ENCODE data around the gene VAPA.

The VAPA gene

DNA sequence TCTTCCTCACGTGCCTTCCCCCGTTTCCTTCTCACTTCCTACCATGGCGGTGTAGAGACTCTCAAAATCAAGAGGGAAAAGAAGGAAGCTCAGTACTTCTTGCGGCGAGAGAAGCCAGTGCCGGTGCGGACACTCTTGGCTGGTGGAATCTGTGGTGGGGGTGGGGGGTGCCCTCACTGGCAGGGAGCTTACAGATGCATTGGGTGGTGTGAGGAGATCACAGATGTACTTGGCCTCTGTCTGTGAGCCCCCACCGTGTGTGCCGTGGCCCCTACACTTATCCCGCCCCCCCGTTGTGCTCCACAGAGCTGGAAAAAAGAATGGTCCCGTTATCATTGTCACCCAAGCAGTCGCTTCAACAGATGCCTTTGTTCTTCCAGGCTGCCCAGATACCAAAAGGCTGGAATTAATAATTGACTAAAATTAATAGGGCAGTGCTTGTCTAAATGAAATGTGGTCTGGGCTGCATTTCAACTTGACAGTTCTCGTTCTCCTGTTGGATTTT lies 79.8 kb downstream of the VAPA start:
- TF ChIP-seq, protein P1, sequence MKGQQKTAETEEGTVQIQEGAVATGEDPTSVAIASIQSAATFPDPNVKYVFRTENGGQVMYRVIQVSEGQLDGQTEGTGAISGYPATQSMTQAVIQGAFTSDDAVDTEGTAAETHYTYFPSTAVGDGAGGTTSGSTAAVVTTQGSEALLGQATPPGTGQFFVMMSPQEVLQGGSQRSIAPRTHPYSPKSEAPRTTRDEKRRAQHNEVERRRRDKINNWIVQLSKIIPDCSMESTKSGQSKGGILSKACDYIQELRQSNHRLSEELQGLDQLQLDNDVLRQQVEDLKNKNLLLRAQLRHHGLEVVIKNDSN (IDR thresholded peaks at IDR 0.05): no peak
- TF ChIP-seq ZBTB7A (IDR thresholded peaks at IDR 0.05; ENCODE audit: low read depth) (no peak), CEBPB (IDR thresholded peaks at IDR 0.05) (no peak), TCF12 (IDR thresholded peaks at IDR 0.05; ENCODE audit: low read depth) (no peak), YY1 (IDR thresholded peaks at IDR 0.05; ENCODE audit: low read depth) (no peak)

DNA sequence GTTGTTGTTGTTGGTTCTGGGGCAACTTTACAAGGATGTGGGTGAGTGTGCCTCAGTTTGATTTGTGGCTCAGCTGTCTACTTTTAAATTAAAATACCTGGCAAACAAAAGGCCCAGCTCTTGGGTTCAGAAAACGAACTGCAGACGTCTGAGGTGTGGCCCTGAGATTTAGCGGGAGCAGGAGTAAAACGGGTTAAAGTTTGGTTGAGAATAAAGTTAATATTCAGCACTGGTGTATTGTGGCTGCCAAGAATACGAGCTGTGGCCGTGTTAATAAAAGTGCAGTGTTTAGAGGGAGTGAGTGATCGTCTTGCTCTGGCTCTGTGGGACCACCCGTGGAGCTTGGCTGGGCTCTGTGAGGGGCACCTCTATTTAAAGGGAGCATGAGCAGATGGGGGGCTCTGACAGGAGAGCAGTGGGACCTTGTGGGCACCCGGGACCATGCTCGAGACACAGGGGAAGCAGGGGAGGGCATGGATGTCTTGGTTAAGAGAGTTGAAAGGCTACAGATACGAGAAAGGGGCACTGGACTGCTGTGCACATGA lies 80.3 kb downstream of the VAPA start:
- TF ChIP-seq TCF12 (IDR thresholded peaks at IDR 0.05; ENCODE audit: low read depth) (no peak), TAF1 (IDR thresholded peaks at IDR 0.05; ENCODE audit: low read depth) (no peak), TEAD4 (IDR thresholded peaks at IDR 0.05) (no peak), MAX (IDR thresholded peaks at IDR 0.05) (no peak), FOXM1 (IDR thresholded peaks at IDR 0.05; ENCODE audit: borderline replicate concordance, low read depth) (no peak), NFIC (IDR thresholded peaks at IDR 0.05) (no peak), CREB1 (IDR thresholded peaks at IDR 0.05; ENCODE audit: low read depth) (no peak), REST (IDR thresholded peaks at IDR 0.05; ENCODE audit: low read depth) (no peak), ZBTB7A (IDR thresholded peaks at IDR 0.05; ENCODE audit: low read depth) (no peak), EGR1 (IDR thresholded peaks at IDR 0.05) (no peak), EP300 (IDR thresholded peaks at IDR 0.05; ENCODE audit: borderline replicate concordance) (no peak), CEBPB (IDR thresholded peaks at IDR 0.05) (no peak), YY1 (IDR thresholded peaks at IDR 0.05; ENCODE audit: low read depth) (no peak), RAD21 (IDR thresholded peaks at IDR 0.05; ENCODE audit: low read depth) (no peak)
- TF ChIP-seq, protein P1 (IDR thresholded peaks at IDR 0.05): no peak

GRCh38 chr18:9994701-9995235 lies 81.0 kb downstream of the VAPA start:
- TF ChIP-seq TAF1 (IDR thresholded peaks at IDR 0.05; ENCODE audit: low read depth) (no peak), REST (IDR thresholded peaks at IDR 0.05; ENCODE audit: low read depth) (no peak), YY1 (IDR thresholded peaks at IDR 0.05; ENCODE audit: low read depth) (no peak), FOXM1 (IDR thresholded peaks at IDR 0.05; ENCODE audit: borderline replicate concordance, low read depth) (no peak), NFIC (IDR thresholded peaks at IDR 0.05) (no peak), CREB1 (IDR thresholded peaks at IDR 0.05; ENCODE audit: low read depth) (no peak), ZBTB7A (IDR thresholded peaks at IDR 0.05; ENCODE audit: low read depth) (no peak), MAX (IDR thresholded peaks at IDR 0.05) (no peak), EGR1 (IDR thresholded peaks at IDR 0.05) (no peak), EP300 (IDR thresholded peaks at IDR 0.05; ENCODE audit: borderline replicate concordance) (no peak)

DNA sequence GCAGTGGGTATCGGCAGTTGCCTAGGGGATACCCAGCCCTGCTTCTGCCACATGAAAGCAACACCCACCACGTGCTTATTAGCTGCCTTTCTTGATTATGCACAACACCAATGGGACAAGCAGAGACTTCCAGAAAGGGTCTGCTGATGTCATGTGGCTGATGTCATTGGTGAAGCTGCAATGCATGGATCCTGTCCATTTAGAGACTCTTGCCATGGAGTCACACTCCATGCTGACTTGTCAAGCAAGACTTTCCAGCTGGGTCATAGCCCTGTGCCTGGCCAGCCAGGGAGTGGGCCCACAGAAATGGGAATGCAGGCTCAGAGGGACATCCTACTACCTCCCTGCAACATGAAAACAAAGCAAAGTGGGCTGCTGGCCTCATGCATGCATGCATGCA lies 81.8 kb downstream of the VAPA start:
- no peak for TF ChIP-seq EP300 (IDR thresholded peaks at IDR 0.05; ENCODE audit: borderline replicate concordance)
- no peak for TF ChIP-seq CEBPB (IDR thresholded peaks at IDR 0.05)
- no peak for TF ChIP-seq RAD21 (IDR thresholded peaks at IDR 0.05; ENCODE audit: low read depth)
- no peak for TF ChIP-seq CREB1 (IDR thresholded peaks at IDR 0.05; ENCODE audit: low read depth)
- TF ChIP-seq FOXM1 (IDR thresholded peaks at IDR 0.05; ENCODE audit: borderline replicate concordance, low read depth): no peak
- no peak for TF ChIP-seq MAX (IDR thresholded peaks at IDR 0.05)
- no peak for TF ChIP-seq TAF1 (IDR thresholded peaks at IDR 0.05; ENCODE audit: low read depth)
- TF ChIP-seq NFIC (IDR thresholded peaks at IDR 0.05): no peak
- no peak for TF ChIP-seq EGR1 (IDR thresholded peaks at IDR 0.05)

- no peak for TF ChIP-seq TCF12 (IDR thresholded peaks at IDR 0.05; ENCODE audit: low read depth)
- TF ChIP-seq CEBPB (IDR thresholded peaks at IDR 0.05): no peak
- no peak for TF ChIP-seq FOXM1 (IDR thresholded peaks at IDR 0.05; ENCODE audit: borderline replicate concordance, low read depth)
- no peak for TF ChIP-seq RAD21 (IDR thresholded peaks at IDR 0.05; ENCODE audit: low read depth)
- TF ChIP-seq TEAD4 (IDR thresholded peaks at IDR 0.05): no peak
- no peak for TF ChIP-seq TAF1 (IDR thresholded peaks at IDR 0.05; ENCODE audit: low read depth)
- TF ChIP-seq NFIC (IDR thresholded peaks at IDR 0.05): no peak
- TF ChIP-seq EP300 (IDR thresholded peaks at IDR 0.05; ENCODE audit: borderline replicate concordance): no peak
- no peak for TF ChIP-seq REST (IDR thresholded peaks at IDR 0.05; ENCODE audit: low read depth)
- no peak for TF ChIP-seq MAX (IDR thresholded peaks at IDR 0.05)
- TF ChIP-seq, protein P1 (IDR thresholded peaks at IDR 0.05): no peak
- TF ChIP-seq CREB1 (IDR thresholded peaks at IDR 0.05; ENCODE audit: low read depth): no peak
- TF ChIP-seq YY1 (IDR thresholded peaks at IDR 0.05; ENCODE audit: low read depth): no peak
These were observed 82.3 kb downstream of the VAPA start for GRCh38 chr18:9996094-9996493.

Measured in Ishikawa (cell line).